Measurements from ENCODE around the gene MAB21L4.

Gene MAB21L4

DNA sequence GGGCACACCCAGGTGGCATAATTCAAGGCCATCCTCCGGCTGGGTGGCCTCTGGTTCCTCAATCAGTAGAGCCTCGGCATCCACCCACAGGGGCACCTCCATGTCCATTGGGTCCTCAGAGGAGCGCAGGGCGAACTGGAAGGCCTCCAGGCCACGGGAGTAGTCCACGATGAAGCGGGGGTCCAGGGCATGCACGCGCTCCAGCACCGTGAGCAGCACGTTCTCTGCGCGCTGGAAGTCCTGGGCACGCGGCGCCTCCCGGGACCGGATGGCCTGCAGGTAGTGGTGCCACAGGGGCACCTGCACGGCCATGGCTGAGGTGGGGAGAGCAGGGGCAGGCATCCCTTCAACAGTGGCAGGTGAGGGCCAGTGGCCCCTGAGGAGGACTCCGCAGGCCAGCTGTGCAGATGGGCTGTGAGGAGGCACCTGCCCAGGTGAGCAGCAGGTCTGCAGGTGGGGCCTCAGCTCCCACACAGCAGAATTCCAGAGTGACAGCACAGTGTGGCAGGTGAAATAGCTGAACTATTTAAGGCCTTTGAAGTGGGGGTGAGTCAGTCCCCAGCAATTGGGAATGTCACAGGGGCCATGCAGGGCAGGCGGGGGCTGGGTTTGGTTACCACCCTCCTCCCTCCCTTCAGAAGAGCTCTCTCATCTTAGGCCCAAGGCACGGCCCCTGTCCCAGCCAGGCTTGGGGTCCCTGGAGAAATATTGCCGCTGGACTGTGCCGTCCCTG, at the start of gene MAB21L4:
TSS of gene MAB21L4 (minus strand) at position 501 of the 733 bp plus-strand sequence. CDS start at position 342, 159 bp downstream.
- no peak for DNase-seq (ENCODE audit: low spot score)

DNA sequence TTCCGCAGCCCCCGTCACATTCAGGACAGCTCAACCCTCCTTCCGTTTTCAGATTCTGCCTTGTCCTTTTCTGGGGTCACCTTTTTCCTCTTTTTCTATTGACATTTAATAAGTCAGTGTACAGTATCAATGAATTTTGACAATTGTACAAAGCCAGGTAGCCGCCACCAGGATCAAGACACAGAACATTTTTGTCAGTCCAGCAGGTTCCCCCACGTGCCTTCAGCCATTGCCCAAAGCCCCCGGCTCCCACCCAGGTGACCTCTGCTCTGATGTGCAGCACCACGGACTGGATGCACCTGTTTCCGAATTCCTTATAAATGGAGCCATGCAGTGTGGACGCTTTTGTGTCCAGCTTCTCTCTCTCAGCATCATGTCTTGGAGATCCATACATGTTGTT, 40.1 kb upstream of the MAB21L4 start:
- DNase-seq (ENCODE audit: low spot score) (no peak), FAIRE-seq (no peak)

More for the DNA sequence above, at the start of gene MAB21L4:
- no peak for FAIRE-seq

DNA sequence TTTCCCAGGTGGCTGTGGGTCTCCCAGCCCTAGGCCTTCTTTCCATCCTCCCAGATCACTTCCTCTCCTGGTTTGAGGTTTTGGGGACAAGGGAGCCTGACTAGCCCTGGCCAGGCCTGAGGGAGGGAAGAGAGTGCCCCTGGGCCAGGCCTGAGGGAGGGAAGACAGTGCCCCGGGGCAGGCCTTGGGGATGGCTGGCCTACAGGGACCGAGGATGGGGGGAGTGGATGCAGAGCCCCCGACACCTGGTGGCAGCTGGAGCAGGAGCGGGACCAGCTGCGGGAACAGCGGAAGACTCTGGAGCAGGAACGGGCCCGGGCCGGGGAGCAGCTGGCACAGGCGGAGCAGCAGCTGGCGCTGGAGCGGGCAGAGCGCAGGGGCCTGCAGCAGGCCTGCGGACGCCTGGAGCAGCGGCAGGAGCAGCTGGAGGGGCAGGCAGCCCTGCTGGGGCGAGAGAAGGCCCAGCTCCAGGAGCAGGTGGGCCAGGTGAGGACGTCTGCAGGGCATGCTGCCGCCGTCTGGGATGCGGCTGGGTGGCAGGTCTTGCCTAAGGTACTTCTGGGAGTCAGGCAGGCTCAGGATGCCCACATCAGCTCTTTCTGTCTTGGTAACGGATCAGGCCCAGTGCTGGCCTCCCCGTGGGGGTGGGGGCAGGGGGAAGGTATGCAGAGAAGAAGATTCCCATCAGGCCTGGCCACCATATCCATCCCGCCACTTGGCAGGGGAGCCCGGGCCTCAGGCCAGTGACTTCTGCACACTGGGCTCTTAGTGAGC, 39.3 kb upstream of the MAB21L4 start:
- no peak for FAIRE-seq
- DNase-seq (ENCODE audit: low spot score): no peak

DNA sequence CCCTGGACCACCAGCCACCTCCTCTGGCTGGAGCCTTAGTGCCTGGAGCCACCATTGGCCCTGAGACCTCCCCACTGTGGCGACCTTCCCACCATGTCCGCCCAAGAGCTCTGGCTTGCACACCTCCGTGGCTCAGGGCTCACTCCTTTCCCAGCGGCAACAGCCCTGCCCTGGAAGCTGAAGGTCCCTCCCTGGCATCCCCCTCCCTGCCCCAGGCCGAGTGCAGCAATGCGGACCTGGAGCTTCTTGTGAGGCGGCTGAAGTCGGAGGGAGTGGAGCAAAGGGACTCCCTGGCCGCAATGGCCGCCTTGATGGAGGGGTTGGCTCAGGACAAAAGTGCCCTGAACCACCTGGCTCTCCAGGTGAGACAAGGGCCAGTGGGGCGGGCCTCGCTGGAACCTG, 38.7 kb upstream of the MAB21L4 start:
- no peak for FAIRE-seq

GRCh38 chr2:240933966-240934700, 38.2 kb upstream of the MAB21L4 start:
- no peak for FAIRE-seq
- no peak for DNase-seq (ENCODE audit: low spot score)

More for the DNA sequence above, 38.7 kb upstream of the MAB21L4 start:
- DNase-seq (ENCODE audit: low spot score): no peak

GRCh38 chr2:240933048-240933965, 37.4 kb upstream of the MAB21L4 start:
- FAIRE-seq (no peak), DNase-seq (ENCODE audit: low spot score) (no peak)

DNA sequence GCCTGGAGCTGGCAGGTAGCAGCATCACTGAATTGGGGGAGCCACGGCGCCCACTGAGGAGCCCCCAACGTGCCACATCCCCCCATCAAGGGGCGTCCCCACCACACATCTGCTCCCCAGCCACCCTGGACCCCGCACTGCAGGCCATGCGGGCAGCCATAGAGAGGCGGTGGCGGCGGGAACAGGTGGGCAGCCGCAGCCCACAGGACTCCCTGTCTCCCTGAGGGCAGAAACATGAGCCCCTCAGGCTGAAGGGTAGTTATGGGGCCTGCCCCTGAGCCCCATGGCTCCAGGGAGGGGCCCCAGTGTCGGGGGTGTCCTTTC, 36.7 kb upstream of the MAB21L4 start:
- FAIRE-seq (no peak), DNase-seq (ENCODE audit: low spot score) (no peak)

- DNase-seq (ENCODE audit: low spot score) (no peak), FAIRE-seq (no peak)
Measured at GRCh38 chr2:240932001-240932723, 36.2 kb upstream of the MAB21L4 start.

GRCh38 chr2:240931319-240931949, 35.5 kb upstream of the MAB21L4 start:
- no peak for DNase-seq (ENCODE audit: low spot score)

GRCh38 chr2:240930631-240931318, 34.8 kb upstream of the MAB21L4 start:
- no peak for DNase-seq (ENCODE audit: low spot score)
- FAIRE-seq: no peak

More at GRCh38 chr2:240931319-240931949, 35.5 kb upstream of the MAB21L4 start:
- FAIRE-seq: no peak

DNA sequence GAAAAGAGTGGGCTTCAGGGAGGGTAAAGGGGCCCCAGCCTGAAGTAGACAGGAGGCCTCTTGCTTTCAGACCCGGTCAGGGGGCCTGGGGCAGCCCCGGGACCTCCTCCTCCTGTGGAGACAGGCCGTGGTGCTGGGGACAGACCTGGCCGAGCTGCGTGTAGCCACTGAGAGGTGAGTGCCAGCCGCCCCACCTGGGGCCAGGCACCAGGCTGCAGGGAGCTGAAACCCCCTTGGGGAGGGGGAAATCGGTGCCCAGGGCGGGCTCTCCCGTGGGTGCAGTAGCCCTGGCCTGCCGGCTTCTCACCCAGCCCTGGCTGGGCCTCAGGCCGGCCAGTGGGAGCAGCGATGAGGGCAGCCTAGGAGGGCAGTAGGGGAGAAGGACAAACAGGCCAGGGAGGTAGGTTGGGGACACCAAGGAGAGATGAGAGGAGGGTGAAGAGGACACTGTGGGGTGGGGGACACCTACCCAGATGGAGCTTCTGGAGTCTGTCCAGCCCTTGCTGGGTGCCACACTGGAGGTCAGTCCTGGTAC, 34.2 kb upstream of the MAB21L4 start:
- DNase-seq (ENCODE audit: low spot score) (no peak), FAIRE-seq (no peak)

DNA sequence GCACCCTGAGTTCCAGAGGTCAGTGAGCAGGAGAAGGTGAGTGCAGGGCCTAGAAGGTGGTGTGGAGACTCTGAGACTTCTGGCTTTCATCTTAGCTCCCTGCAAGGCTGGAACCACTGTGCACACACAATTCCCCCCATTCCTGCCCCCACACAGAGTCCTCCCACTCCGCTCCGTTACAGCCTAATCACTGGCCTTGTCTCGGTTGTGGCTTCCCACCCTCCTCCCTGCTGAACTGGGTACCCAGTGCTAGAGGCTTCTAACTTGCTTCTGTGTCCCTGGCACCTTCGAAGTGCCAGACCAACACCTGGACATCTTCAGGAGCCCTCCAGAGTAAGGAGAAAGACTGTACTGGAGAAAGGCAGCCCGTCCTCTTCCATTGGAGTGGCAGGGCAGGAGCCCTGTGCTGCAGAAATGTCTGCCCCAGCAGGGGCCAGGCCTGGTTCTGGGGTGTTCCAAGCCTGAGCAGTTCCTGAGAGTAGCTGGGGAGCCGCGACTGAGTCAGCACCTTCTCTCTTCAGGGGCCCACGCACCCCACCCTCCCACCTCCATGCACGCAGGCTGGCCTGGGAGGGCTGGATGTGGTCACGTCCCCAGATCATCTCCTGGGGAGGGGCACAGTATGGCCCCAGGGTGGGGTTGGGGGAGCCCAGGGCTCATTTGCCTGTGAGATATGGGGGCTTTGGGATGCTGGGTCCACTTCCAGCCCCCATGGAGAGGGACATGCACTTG, 33.6 kb upstream of the MAB21L4 start:
- DNase-seq (ENCODE audit: low spot score) (no peak), FAIRE-seq (no peak)

DNA sequence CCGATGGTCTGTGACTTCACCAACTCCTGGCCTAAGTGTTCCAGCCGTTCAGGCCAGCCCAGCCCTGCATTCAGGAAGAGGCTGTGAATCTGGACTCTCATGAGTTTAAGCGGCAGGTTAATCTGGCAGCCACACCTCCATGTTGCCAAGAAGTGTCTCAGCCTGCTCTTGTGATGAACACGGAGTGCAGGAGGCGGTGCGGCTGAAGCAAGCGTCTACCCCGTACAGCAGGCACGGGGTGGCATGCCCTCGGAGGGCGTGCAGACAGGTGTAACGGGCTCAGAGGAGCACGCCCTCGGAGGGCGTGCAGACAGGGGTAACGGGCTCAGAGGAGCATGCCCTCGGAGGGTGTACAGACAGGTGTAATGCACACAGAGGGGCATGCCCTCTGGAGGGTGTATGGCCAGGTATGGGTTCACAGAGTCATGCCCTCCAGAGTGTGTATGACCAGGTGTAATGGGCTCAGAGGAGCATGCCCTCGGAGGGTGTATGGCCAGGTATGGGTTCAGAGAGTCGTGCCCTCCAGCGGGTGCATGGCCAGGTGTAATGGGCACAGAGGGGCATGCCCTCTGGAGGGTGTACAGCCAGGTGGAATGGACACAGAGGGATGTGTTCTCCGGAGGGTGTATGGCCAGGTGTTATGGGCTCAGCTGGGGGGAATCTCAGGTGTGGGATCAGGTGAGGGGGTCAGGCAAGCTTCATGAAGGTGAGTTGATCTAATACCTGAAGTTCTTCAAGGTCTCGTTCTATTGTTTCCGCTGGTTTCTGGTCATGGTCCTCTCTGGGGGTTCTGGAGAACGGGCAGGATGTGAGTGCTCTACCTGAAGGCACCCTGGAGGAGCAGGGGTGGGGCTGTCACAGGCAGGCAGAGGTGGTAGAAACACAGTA, 32.8 kb upstream of the MAB21L4 start:
- FAIRE-seq: no peak

DNA sequence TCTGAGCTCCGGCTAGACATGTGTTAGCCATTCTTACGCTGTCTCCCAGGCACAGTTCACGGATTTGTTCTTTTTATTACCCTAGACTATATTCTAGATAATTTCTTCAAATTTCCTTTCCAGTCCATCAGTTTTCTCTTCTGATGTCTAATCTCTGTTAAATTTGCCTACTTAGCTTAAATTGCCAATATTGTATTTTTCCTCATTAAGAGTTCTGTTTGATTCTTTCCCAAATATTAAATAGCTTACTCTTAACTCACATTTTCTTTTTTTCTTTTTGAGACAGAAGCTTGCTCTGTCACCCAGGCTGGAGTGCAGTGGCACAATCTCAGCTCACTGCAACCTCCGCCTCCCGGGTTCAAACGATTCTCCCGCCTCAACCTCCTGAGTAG, 31.4 kb upstream of the MAB21L4 start:
- DNase-seq (ENCODE audit: low spot score) (no peak), FAIRE-seq (no peak)

More for the DNA sequence above, 32.8 kb upstream of the MAB21L4 start:
- DNase-seq (ENCODE audit: low spot score): no peak

- DNase-seq (ENCODE audit: low spot score) (no peak), FAIRE-seq (no peak)
Measured at GRCh38 chr2:240926516-240927389, 30.8 kb upstream of the MAB21L4 start.
